CD14-positive monocyte (primary cell): ENCODE data around the gene KRTAP2-2. TPM values are rescaled to one million over a fixed set of nuclear protein-coding genes. Genes with fewer than 3 reads are reported as not detected.

Experiments
- DNase-seq, 3 donors: peaks; one replicate each; pipeline ENCODE4 v3.0.0-alpha.2; 2011 to 2022
- H2AFZ ChIP-seq: 2 replicates; pipeline ENCODE4 v1.6.0; 2012; ENCODE audit warnings: mild to moderate bottlenecking, low read depth, low read length, inconsistent platforms; ENCODE audit not compliant: insufficient read depth, poor library complexity, severe bottlenecking
- H3K27ac ChIP-seq, 2 donors: 1 replicate in 1 of 2; 2 replicates in 1 of 2; pipeline ENCODE4 v1.5.1; 2012 to 2013; ENCODE audit warnings: low read length in 2 of 2, control low read depth in 1 of 2, inconsistent platforms in 1 of 2, low read depth in 1 of 2, mild to moderate bottlenecking in 1 of 2
- H3K27me3 ChIP-seq, 2 donors: one replicate each; pipeline versions ENCODE4 v1.6.0 to v1.6.1; 2011 to 2013; ENCODE audit warnings: low read length in 2 of 2; ENCODE audit not compliant: control insufficient read depth in 2 of 2, insufficient read depth in 2 of 2
- H3K36me3 ChIP-seq, 2 donors: replicated peaks in 1 of 2; 1 replicate in 1 of 2; 2 replicates in 1 of 2; pipeline versions ENCODE4 v1.5.1 to v1.6.1; 2012 to 2013; ENCODE audit warnings: low read length in 2 of 2, control low read depth in 1 of 2, inconsistent platforms in 1 of 2, mild to moderate bottlenecking in 1 of 2; ENCODE audit not compliant: insufficient read depth in 2 of 2, control insufficient read depth in 1 of 2
- H3K4me1 ChIP-seq, 2 donors: 1 replicate in 1 of 2; 2 replicates in 1 of 2; pipeline versions ENCODE4 v1.5.1 to v1.6.1; 2012 to 2013; ENCODE audit warnings: low read length in 2 of 2, control low read depth in 1 of 2, inconsistent platforms in 1 of 2, mild to moderate bottlenecking in 1 of 2, moderate library complexity in 1 of 2; ENCODE audit not compliant: insufficient read depth in 2 of 2, control insufficient read depth in 1 of 2
- H3K4me2 ChIP-seq: replicated peaks from 2 replicates; pipeline ENCODE3; 2012; ENCODE audit warnings: low read length, moderate library complexity, mild to moderate bottlenecking; ENCODE audit not compliant: poor library complexity, severe bottlenecking; ENCODE audit errors: extremely low read depth
- H3K4me3 ChIP-seq, 3 experiments: fragments of 200-600 bp in 1 of 3; sonication (generic) in 1 of 3; replicated peaks in 1 of 3; 1 replicate in 2 of 3; 2 replicates in 1 of 3; pipeline ENCODE4 v1.5.1; 2011 to 2013; ENCODE audit warnings: low read length in 3 of 3, mild to moderate bottlenecking in 3 of 3, control low read depth in 2 of 3, low read depth in 2 of 3, inconsistent platforms in 1 of 3, moderate library complexity in 1 of 3
- H3K79me2 ChIP-seq: 2 replicates; pipeline ENCODE4 v1.6.0; 2012; ENCODE audit warnings: mild to moderate bottlenecking, control low read depth, inconsistent platforms, low read length, moderate library complexity; ENCODE audit not compliant: insufficient read depth
- H3K9ac ChIP-seq: 2 replicates; pipeline ENCODE4 v1.6.0; 2017; ENCODE audit warnings: low read length, mild to moderate bottlenecking; ENCODE audit not compliant: insufficient read depth, poor library complexity, severe bottlenecking
- H3K9me3 ChIP-seq, 2 donors: replicated peaks in 1 of 2; 1 replicate in 1 of 2; 2 replicates in 1 of 2; pipeline versions ENCODE4 v1.5.1 to v1.6.1; 2012 to 2013; ENCODE audit warnings: low read length in 2 of 2, control low read depth in 1 of 2; ENCODE audit not compliant: control insufficient read depth in 1 of 2, insufficient read depth in 1 of 2
- H4K20me1 ChIP-seq: 2 replicates; pipeline ENCODE4 v1.6.0; 2012; ENCODE audit warnings: mild to moderate bottlenecking, low read length, control low read depth, moderate library complexity; ENCODE audit not compliant: insufficient read depth
- H3K27ac Mint-ChIP-seq, 7 donors: one replicate each; pipeline ENCODE4 v1.8.0; 2020; ENCODE audit warnings: mild to moderate bottlenecking in 7 of 7, mixed read lengths in 7 of 7, moderate library complexity in 6 of 7, inconsistent platforms in 2 of 7
- H3K27me3 Mint-ChIP-seq, 3 donors: one replicate each; pipeline ENCODE4 v1.8.0; 2021 to 2022; ENCODE audit warnings: low read depth in 3 of 3, mild to moderate bottlenecking in 3 of 3, mixed read lengths in 3 of 3, moderate library complexity in 3 of 3, inconsistent platforms in 1 of 3
- H3K36me3 Mint-ChIP-seq, 2 donors: one replicate each; pipeline ENCODE4 v1.8.0; 2020; ENCODE audit warnings: mixed read lengths in 2 of 2, inconsistent platforms in 1 of 2, mild to moderate bottlenecking in 1 of 2
- H3K4me1 Mint-ChIP-seq: one replicate; pipeline ENCODE4 v1.8.0; 2020; ENCODE audit warnings: mild to moderate bottlenecking, mixed read lengths
- H3K4me3 Mint-ChIP-seq, 2 donors: one replicate each; pipeline ENCODE4 v1.8.0; 2020; ENCODE audit warnings: mild to moderate bottlenecking in 2 of 2, mixed read lengths in 2 of 2, moderate library complexity in 1 of 2
- H3K9me3 Mint-ChIP-seq, 7 donors: one replicate each; pipeline ENCODE4 v1.8.0; 2020 to 2022; ENCODE audit warnings: mixed read lengths in 7 of 7, mild to moderate bottlenecking in 6 of 7, moderate library complexity in 6 of 7, inconsistent platforms in 2 of 7
- CTCF ChIP-seq: fragments of 200-600 bp; IDR thresholded peaks from one replicate; pipeline ENCODE4 v1.8.0; 2022; ENCODE audit warnings: antibody characterized with exemption, mild to moderate bottlenecking
- WGBS: methylation state at CpG from one replicate; pipeline ENCODE4 v1.1.5; 2013; ENCODE audit warnings: missing lambda C conversion rate; ENCODE audit not compliant: insufficient coverage; 5-methylcytosine and 5-hydroxymethylcytosine counted together
- intact Hi-C, 2 donors: fragments of 100-400 bp; cut with micrococcal nuclease; formaldehyde crosslinking; loops; one replicate each; pipeline versions ENCODE4 v1.15.0 to v1.15.1; 2023
- polyA plus RNA-seq, 3 donors: library from polyadenylated mRNA; depleted of rRNA in 1 of 3; unstranded in 2 of 3; stranded (reverse) in 1 of 3; fragments of 300-500 nt in 2 of 3; fragments of >200 nt in 1 of 3; fragmentation: Illumina TruSeq in 2 of 3; gene quantifications; 1 replicate in 2 of 3; 2 replicates in 1 of 3; pipeline ENCODE4 v1.2.3, GENCODE V29; 2012 to 2021

KRTAP2-2 gene
- polyA plus RNA-seq, 3 donors: not detected

GRCh38 chr17:41054025-41054424 lies 1.0 kb downstream of the KRTAP2-2 start:
- Mint-ChIP-seq H3K36me3 (no peaks in the 10 kb centered on the region), H3K27ac (no peak overlapping the region), H3K4me1 (no peaks in the 10 kb centered on the region), H3K9me3 (peaks cover 0 to 9% (median 2%) of the 10 kb centered on the region in 7 donors), H3K4me3 (no peak overlapping the region), H3K27me3 (peaks cover 5 to 13% (median 8%) of the 10 kb centered on the region in 3 donors)
- Histone ChIP-seq H3K9me3 (no peaks in the 10 kb centered on the region), H3K27me3 (peaks cover under 1 to 10% of the 10 kb centered on the region in 2 donors), H3K27ac (no peak overlapping the region), H3K9ac (no peak overlapping the region), H2AFZ (no peak overlapping the region), H3K4me3 (no peak overlapping the region), H4K20me1 (no peaks in the 10 kb centered on the region), H3K4me1 (no peaks in the 10 kb centered on the region), H3K36me3 (no peaks in the 10 kb centered on the region), H3K79me2 (no peaks in the 10 kb centered on the region), H3K4me2 (no peak overlapping the region)
- WGBS: 96% methylated on average over 3 of the region's 4 CpGs
- no peak for TF ChIP-seq CTCF
- intact Hi-C loops: no loop called here
- DNase-seq: no peak

- no peaks in the 10 kb centered on the region for H4K20me1 ChIP-seq
- H3K27ac Mint-ChIP-seq: no peak overlapping the region
- H3K9ac ChIP-seq: no peak overlapping the region
- H3K4me2 ChIP-seq: no peak overlapping the region
- H3K9me3 Mint-ChIP-seq: peaks cover 0 to 5% (median 0%) of the 10 kb centered on the region in 7 donors
- H3K4me3 Mint-ChIP-seq: no peak overlapping the region
- no peaks in the 10 kb centered on the region for H3K36me3 ChIP-seq
- H2AFZ ChIP-seq: no peak overlapping the region
- no peaks in the 10 kb centered on the region for H3K36me3 Mint-ChIP-seq
- no peak overlapping the region for H3K4me3 ChIP-seq
- peaks cover 2 to 7% of the 10 kb centered on the region in 2 donors for H3K27me3 ChIP-seq
- intact Hi-C loops: no loop called here
- H3K27me3 Mint-ChIP-seq: peaks cover 9 to 23% (median 12%) of the 10 kb centered on the region in 3 donors
- no peak for TF ChIP-seq CTCF
- H3K4me1 Mint-ChIP-seq: no peaks in the 10 kb centered on the region
- H3K4me1 ChIP-seq: no peaks in the 10 kb centered on the region
- H3K27ac ChIP-seq: no peak overlapping the region
- no peaks in the 10 kb centered on the region for H3K9me3 ChIP-seq
- DNase-seq: no peak
- H3K79me2 ChIP-seq: no peaks in the 10 kb centered on the region
Observed at GRCh38 chr17:41052566-41052965, 2.5 kb downstream of the KRTAP2-2 start.
